ENCODE data around the gene CEBPZ. TPM values are rescaled to one million over a fixed set of nuclear protein-coding genes. Genes with fewer than 3 reads are reported as not detected.

CEBPZ gene
- total and polyA plus RNA-seq, 2 donors from 2014 or later, result 45.5 to 55.9 TPM

- FAIRE-seq, result no peak
- Histone ChIP-seq H3K36me3 (ENCODE audit: control insufficient read depth in 2 of 3, insufficient read depth in 3 of 3, low read length in 3 of 3) (peaks cover 15 to 32% (median 29%) of the 10 kb centered on the region in 3 donors), H3K4me3 (ENCODE audit: low read length in 3 of 3) (no peak overlapping the region), H3K9ac (ENCODE audit: low read length in 3 of 3) (no peak overlapping the region), H3K9me3 (ENCODE audit: control insufficient read depth in 2 of 3, insufficient read depth in 1 of 3, low read length in 3 of 3) (peaks cover 0 to 15% (median 9%) of the 10 kb centered on the region in 3 donors), H3K4me1 (ENCODE audit: control insufficient read depth in 2 of 3, insufficient read depth in 2 of 3, low read depth in 1 of 3, low read length in 3 of 3) (no peaks in the 10 kb centered on the region), H3K27ac (ENCODE audit: low read depth in 2 of 2, low read length in 2 of 2) (no peak overlapping the region), H3K27me3 (ENCODE audit: control insufficient read depth, insufficient read depth, low read length) (no peaks in the 10 kb centered on the region)
- intact Hi-C loops (cut with DNase I), result no loop called here
- no peak for DNase-seq
- no peak for TF ChIP-seq CTCF (IDR thresholded peaks at IDR 0.05; ENCODE audit: borderline replicate concordance, extremely low read depth, insufficient read depth)
These were observed 27.7 kb downstream of the CEBPZ start for GRCh38 chr2:37203708-37204107.

- H3K36me3 ChIP-seq (ENCODE audit: control insufficient read depth in 2 of 3, insufficient read depth in 3 of 3, low read length in 3 of 3), result peaks cover 15 to 21% (median 21%) of the 10 kb centered on the region in 3 donors
These were observed 29.6 kb downstream of the CEBPZ start for GRCh38 chr2:37201766-37202165.

GRCh38 chr2:37201208-37201607 is 30.2 kb downstream of the CEBPZ start:
- no peak overlapping the region for H3K27ac ChIP-seq (ENCODE audit: low read depth in 2 of 2, low read length in 2 of 2)
- no peaks in the 10 kb centered on the region for H3K27me3 ChIP-seq (ENCODE audit: control insufficient read depth, insufficient read depth, low read length)
- DNase-seq (no peak), FAIRE-seq (no peak)
- H3K9ac ChIP-seq (ENCODE audit: low read length in 3 of 3), result no peak overlapping the region
- TF ChIP-seq CTCF (IDR thresholded peaks at IDR 0.05; ENCODE audit: borderline replicate concordance, extremely low read depth, insufficient read depth), result no peak
- H3K4me1 ChIP-seq (ENCODE audit: control insufficient read depth in 2 of 3, insufficient read depth in 2 of 3, low read depth in 1 of 3, low read length in 3 of 3), result peaks cover 0 to 4% (median 0%) of the 10 kb centered on the region in 3 donors
- no peak overlapping the region for H3K4me3 ChIP-seq (ENCODE audit: low read length in 3 of 3)
- peaks cover 0 to 7% (median 4%) of the 10 kb centered on the region in 3 donors for H3K9me3 ChIP-seq (ENCODE audit: control insufficient read depth in 2 of 3, insufficient read depth in 1 of 3, low read length in 3 of 3)
- intact Hi-C loops (cut with DNase I), result no loop called here
- peaks cover 11 to 16% (median 16%) of the 10 kb centered on the region in 3 donors for H3K36me3 ChIP-seq (ENCODE audit: control insufficient read depth in 2 of 3, insufficient read depth in 3 of 3, low read length in 3 of 3)

More at GRCh38 chr2:37201766-37202165, 29.6 kb downstream of the CEBPZ start:
- H3K4me3 ChIP-seq (ENCODE audit: low read length in 3 of 3), result no peak overlapping the region
- H3K9ac ChIP-seq (ENCODE audit: low read length in 3 of 3), result no peak overlapping the region
- FAIRE-seq (no peak), DNase-seq (no peak)
- peaks cover 0 to 9% (median 9%) of the 10 kb centered on the region in 3 donors for H3K9me3 ChIP-seq (ENCODE audit: control insufficient read depth in 2 of 3, insufficient read depth in 1 of 3, low read length in 3 of 3)
- intact Hi-C loops (cut with DNase I), result no loop called here
- H3K4me1 ChIP-seq (ENCODE audit: control insufficient read depth in 2 of 3, insufficient read depth in 2 of 3, low read depth in 1 of 3, low read length in 3 of 3), result peaks cover 0 to 4% (median 0%) of the 10 kb centered on the region in 3 donors
- no peaks in the 10 kb centered on the region for H3K27me3 ChIP-seq (ENCODE audit: control insufficient read depth, insufficient read depth, low read length)
- no peak overlapping the region for H3K27ac ChIP-seq (ENCODE audit: low read depth in 2 of 2, low read length in 2 of 2)
- TF ChIP-seq CTCF (IDR thresholded peaks at IDR 0.05; ENCODE audit: borderline replicate concordance, extremely low read depth, insufficient read depth), result no peak

- intact Hi-C loops (cut with DNase I), result no loop called here
- Histone ChIP-seq H3K4me1 (ENCODE audit: control insufficient read depth in 2 of 3, insufficient read depth in 2 of 3, low read depth in 1 of 3, low read length in 3 of 3) (peaks cover 0 to 4% (median 0%) of the 10 kb centered on the region in 3 donors), H3K9me3 (ENCODE audit: control insufficient read depth in 2 of 3, insufficient read depth in 1 of 3, low read length in 3 of 3) (peaks cover 0 to 2% (median 0%) of the 10 kb centered on the region in 3 donors), H3K36me3 (ENCODE audit: control insufficient read depth in 2 of 3, insufficient read depth in 3 of 3, low read length in 3 of 3) (peaks cover 8 to 10% (median 9%) of the 10 kb centered on the region in 3 donors), H3K27ac (ENCODE audit: low read depth in 2 of 2, low read length in 2 of 2) (no peak overlapping the region), H3K27me3 (ENCODE audit: control insufficient read depth, insufficient read depth, low read length) (no peaks in the 10 kb centered on the region), H3K4me3 (ENCODE audit: low read length in 3 of 3) (no peak overlapping the region), H3K9ac (ENCODE audit: low read length in 3 of 3) (no peak overlapping the region)
- TF ChIP-seq CTCF (IDR thresholded peaks at IDR 0.05; ENCODE audit: borderline replicate concordance, extremely low read depth, insufficient read depth), result no peak
- DNase-seq (no peak), FAIRE-seq (no peak)
These were observed 32.7 kb downstream of the CEBPZ start for GRCh38 chr2:37198681-37199065.
